GM23248 (cell line): ENCODE measurements around the gene EBLN2.

Experiments
- EZH2 ChIP-seq: fragments of 200-600 bp; sonication (generic); IDR thresholded peaks from 2 replicates; pipeline ENCODE4 v1.6.1; 2018; ENCODE audit warnings: antibody characterized with exemption, mild to moderate bottlenecking; ENCODE audit not compliant: insufficient read depth, poor library complexity, severe bottlenecking
- EZH2phosphoT487 ChIP-seq: fragments of 200-600 bp; sonication (generic); IDR thresholded peaks from 2 replicates; pipeline ENCODE4 v1.6.1; 2018; ENCODE audit warnings: antibody characterized with exemption, moderate library complexity, mild to moderate bottlenecking, low read depth; ENCODE audit not compliant: insufficient read depth

GRCh38 chr3:73068419-73068818, 7.0 kb downstream of the EBLN2 start:
- TF ChIP-seq EZH2 (no peak), EZH2phosphoT487 (no peak)
